GM21528 (cell line): ENCODE measurements around the gene PRRC2B.

Experiments
- ATAC-seq: cut with Tn5 transposase; IDR thresholded peaks from one replicate; pipeline ENCODE4 v1.9.1; 2021; ENCODE audit warnings: mild to moderate bottlenecking, moderate library complexity; ENCODE audit not compliant: unreplicated experiment, low FRiP score

The PRRC2B gene

GRCh38 chr9:131406563-131407436 is 12.9 kb downstream of the PRRC2B start:
- ATAC-seq = no peak

GRCh38 chr9:131407717-131408195 is 13.9 kb downstream of the PRRC2B start:
- ATAC-seq = no peak

GRCh38 chr9:131409458-131409992 is 15.6 kb downstream of the PRRC2B start:
- ATAC-seq = no peak

GRCh38 chr9:131410044-131410491 is 16.2 kb downstream of the PRRC2B start:
- no peak for ATAC-seq

GRCh38 chr9:131411719-131412681 is 18.1 kb downstream of the PRRC2B start:
- ATAC-seq = no peak

- ATAC-seq = no peak
These were observed 22.6 kb downstream of the PRRC2B start for GRCh38 chr9:131416509-131416908.

- no peak for ATAC-seq
These were observed 23.6 kb downstream of the PRRC2B start for GRCh38 chr9:131417264-131418142.

- no peak for ATAC-seq
These were observed 24.5 kb downstream of the PRRC2B start for GRCh38 chr9:131418143-131419025.

- ATAC-seq = no peak
These were observed 25.2 kb downstream of the PRRC2B start for GRCh38 chr9:131419026-131419614.

- no peak for ATAC-seq
These were observed 25.8 kb downstream of the PRRC2B start for GRCh38 chr9:131419716-131420115.

- no peak for ATAC-seq
These were observed 27.2 kb downstream of the PRRC2B start for GRCh38 chr9:131420980-131421624.

GRCh38 chr9:131421691-131422090 is 27.8 kb downstream of the PRRC2B start:
- ATAC-seq = no peak

GRCh38 chr9:131422241-131422792 is 28.4 kb downstream of the PRRC2B start:
- no peak for ATAC-seq

- no peak for ATAC-seq
These were observed 29.3 kb downstream of the PRRC2B start for GRCh38 chr9:131423171-131423581.

GRCh38 chr9:131426545-131426944 is 32.7 kb downstream of the PRRC2B start:
- ATAC-seq = no peak

GRCh38 chr9:131429121-131430012 is 35.5 kb downstream of the PRRC2B start:
- no peak for ATAC-seq

GRCh38 chr9:131432050-131432449 is 38.2 kb downstream of the PRRC2B start:
- no peak for ATAC-seq
